NK-92 (cell line): ENCODE data around the gene GOLGA3.
"Not testable (repeated sequence)": the region's sequence is repeated elsewhere in the genome, so short reads cannot be mapped to it uniquely, and the experiment has no call there.

ENCODE experiments used
- DNase-seq: peaks from one replicate; lab custom pipeline; 2025; ENCODE audit not compliant: unreplicated experiment; lab: John Stamatoyannopoulos, UW

The GOLGA3 gene

DNA sequence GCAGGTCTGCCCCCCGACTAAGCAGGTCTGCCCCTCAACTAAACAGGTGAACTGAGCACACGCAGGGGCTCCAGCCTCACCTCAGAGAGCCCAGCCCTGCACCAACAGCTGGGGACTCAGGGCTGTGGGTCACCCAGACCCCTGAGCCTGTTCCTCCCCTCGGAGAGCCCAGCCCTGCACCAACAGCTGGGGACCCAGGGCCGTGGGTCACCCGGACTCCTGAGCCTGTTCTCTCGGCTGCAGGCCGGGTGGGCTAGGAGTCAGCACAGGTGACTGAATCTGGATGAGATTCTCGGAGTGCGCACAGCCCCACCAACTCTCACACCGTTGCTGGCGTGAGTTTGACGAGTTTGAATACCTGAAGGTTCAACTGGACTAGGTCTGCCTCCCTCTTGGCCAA is 46.7 kb downstream of the GOLGA3 start:
- no peak for DNase-seq

DNA sequence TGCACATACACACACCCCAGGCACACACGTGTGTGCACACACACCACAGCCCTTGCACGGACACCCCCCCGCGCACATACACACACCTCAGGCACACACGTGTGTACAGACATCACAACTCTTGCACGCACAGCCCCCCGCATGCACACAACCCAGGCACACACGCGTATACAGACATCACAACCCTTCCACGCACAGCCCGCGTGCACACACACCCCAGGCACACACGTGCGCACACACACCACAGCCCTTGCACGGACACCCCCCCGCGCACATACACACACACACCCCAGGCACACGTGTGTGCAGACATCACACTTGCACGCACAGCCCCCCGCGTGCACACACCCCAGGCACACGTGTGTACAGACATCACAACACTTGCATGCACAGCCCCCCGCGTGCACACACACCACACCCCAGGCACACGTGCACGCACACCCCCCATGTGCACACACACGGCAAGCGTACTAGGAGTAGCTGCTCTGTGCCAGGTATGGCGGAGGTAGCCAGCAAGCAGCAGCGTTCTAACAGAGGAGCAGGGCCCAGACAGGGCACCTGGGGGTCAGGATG is 48.8 kb downstream of the GOLGA3 start:
- DNase-seq: no peak

GRCh38 chr12:132777614-132778013 is 51.1 kb downstream of the GOLGA3 start:
- no peak for DNase-seq

GRCh38 chr12:132776816-132777568 is 51.7 kb downstream of the GOLGA3 start:
- no peak for DNase-seq

- DNase-seq: not testable (repeated sequence)
These were observed 52.4 kb downstream of the GOLGA3 start for GRCh38 chr12:132776230-132776625.

- DNase-seq: no peak
These were observed 53.0 kb downstream of the GOLGA3 start for GRCh38 chr12:132775502-132776229.

DNA sequence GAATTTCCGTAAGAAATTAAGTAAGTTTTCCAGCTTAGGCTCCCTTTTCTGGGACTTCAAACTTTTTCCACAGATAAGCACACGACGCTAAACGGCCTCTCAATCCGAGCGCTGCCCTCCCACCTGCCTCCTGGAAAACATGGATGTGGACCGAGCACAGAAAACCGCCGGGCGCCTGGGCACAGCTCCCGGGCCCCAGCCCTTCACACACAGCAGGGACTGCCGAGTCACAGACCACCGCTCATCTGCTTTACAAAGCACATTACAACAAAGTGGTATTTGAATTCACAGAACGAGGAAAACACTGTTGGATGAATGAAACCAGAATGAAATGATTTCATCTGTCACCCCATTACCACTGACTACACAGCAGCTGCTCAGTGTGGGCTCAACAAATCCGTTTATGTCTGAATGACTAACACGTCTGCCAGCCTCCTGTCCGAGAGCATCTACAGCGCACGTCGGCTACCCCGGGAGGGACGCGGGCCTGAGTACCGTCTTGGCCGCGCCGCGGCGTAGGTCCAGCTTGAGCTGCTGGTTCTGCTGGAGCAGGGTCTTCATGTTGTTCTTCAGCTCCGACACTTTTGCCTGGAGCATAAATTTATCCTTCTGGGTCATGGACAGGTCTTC is 53.9 kb downstream of the GOLGA3 start:
- DNase-seq: no peak

GRCh38 chr12:132774159-132774558 is 54.5 kb downstream of the GOLGA3 start:
- no peak for DNase-seq

DNA sequence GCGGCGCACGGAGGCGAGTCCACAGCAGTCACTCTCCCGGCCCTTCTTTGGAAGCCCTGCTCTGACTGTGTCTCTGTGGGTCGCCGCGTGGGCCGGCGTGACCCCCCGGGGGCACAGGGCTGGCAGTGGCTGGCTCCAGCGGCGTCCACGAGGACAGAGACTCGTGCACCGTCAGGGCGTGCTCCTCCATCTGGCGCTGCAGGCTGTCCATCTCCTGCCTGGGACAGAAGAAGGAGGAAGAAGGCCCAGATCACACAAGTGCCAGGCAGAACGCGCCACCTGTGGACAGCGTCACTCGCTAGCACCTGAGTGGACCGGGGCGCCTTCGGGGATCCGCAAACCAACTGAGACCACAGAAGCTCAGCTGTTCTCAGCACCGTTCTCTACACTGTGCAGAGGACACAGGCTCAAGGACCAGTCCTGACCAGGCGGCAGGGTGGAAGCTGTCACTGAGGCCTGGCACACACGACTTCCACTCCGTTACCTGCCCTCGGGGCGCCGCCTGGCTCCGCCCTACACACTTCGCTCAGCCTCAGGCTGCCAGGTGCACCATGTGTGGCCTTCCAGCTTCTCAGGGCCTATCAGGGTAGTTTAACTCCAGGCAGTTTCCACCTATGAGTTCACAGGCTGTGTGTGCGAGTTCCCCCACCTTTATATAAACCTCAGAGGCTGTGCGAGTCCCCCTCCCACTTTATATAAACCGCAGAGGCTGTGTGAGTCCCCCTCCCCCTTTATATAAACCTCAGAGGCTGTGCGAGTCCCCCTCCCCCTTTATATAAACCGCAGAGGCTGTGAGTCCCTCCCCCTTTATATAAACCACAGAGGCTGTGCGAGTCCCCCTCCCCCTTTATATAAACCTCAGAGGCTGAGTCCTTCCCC is 55.4 kb downstream of the GOLGA3 start:
- no peak for DNase-seq

GRCh38 chr12:132772606-132773005 is 56.1 kb downstream of the GOLGA3 start:
- no peak for DNase-seq

GRCh38 chr12:132771126-132771838 is 57.4 kb downstream of the GOLGA3 start:
- DNase-seq: no peak

- no peak for DNase-seq
These were observed 62.1 kb downstream of the GOLGA3 start for GRCh38 chr12:132766380-132767085.

- DNase-seq: no peak
These were observed 63.3 kb downstream of the GOLGA3 start for GRCh38 chr12:132765361-132765760.

- DNase-seq: no peak
These were observed 64.4 kb downstream of the GOLGA3 start for GRCh38 chr12:132764231-132764630.

DNA sequence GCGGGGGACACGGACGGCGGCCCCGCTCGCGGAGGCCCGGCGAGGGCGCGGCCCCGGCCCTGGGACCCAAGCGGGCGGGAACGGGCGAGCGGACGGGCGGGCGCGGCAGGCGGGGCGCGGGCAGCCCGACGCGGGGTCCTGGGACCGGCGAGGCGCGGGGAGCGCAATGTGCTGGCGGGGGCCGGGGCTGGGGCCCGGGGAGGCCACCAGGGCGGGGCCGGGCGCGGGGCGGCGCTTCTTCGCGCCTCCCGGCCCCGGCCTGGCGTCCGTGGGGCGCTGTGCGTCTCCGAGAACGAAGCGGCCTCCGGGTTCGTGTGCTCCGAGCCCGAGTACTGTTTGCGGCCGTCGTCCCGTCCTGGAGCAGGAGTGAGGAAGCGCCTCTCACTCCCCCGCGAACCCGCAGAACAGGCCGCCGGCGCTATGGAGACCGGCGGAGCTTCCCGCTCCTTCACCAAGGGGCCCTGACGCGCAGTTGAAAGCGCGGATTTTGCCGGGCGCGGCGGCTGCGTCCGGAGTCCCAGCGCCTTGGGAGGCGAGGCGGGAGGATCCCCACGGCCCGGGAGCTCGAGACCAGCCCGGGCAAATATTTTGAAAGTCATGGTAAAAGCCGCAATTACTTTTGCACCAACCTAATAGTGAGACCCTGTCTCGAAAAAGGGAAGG is 66.6 kb downstream of the GOLGA3 start:
- no peak for DNase-seq

- no peak for DNase-seq
These were observed 67.4 kb downstream of the GOLGA3 start, which contains the start of gene ANKLE2 for GRCh38 chr12:132761032-132761920. Gene ANKLE2 (minus strand): TSS chr12:132761832. CDS start chr12:132761798, 34 bp downstream.

DNA sequence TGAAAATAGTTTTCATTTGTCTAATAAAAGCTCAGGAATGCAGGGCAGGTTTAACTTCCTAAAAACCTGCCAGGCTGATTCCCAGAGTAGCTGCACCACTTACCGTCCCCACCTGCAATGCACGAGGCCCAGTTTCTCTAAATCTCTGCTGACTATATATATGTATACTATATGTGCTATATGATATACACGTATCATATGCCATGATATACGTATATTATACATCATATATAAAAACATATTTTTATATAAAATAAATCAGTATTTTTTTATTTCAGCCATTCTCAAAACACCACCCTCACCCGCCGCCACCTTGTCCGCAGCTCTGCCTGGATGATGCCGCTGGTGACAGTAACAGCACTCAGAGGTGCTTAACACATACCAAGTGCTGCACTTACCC is 69.3 kb downstream of the GOLGA3 start:
- DNase-seq: no peak

- DNase-seq: not testable (repeated sequence)
These were observed 69.8 kb downstream of the GOLGA3 start for GRCh38 chr12:132758825-132759224.
